Measurements from ENCODE around the gene WIPF1. TPM values are rescaled to one million over a fixed set of nuclear protein-coding genes. Genes with fewer than 3 reads are reported as not detected.

WIPF1 gene, protein sequence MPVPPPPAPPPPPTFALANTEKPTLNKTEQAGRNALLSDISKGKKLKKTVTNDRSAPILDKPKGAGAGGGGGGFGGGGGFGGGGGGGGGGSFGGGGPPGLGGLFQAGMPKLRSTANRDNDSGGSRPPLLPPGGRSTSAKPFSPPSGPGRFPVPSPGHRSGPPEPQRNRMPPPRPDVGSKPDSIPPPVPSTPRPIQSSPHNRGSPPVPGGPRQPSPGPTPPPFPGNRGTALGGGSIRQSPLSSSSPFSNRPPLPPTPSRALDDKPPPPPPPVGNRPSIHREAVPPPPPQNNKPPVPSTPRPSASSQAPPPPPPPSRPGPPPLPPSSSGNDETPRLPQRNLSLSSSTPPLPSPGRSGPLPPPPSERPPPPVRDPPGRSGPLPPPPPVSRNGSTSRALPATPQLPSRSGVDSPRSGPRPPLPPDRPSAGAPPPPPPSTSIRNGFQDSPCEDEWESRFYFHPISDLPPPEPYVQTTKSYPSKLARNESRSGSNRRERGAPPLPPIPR
- total RNA-seq (6.0 and 16.7 TPM in 2 replicates), polyA plus RNA-seq (8.3 and 18.3 TPM in 2 replicates)

DNA sequence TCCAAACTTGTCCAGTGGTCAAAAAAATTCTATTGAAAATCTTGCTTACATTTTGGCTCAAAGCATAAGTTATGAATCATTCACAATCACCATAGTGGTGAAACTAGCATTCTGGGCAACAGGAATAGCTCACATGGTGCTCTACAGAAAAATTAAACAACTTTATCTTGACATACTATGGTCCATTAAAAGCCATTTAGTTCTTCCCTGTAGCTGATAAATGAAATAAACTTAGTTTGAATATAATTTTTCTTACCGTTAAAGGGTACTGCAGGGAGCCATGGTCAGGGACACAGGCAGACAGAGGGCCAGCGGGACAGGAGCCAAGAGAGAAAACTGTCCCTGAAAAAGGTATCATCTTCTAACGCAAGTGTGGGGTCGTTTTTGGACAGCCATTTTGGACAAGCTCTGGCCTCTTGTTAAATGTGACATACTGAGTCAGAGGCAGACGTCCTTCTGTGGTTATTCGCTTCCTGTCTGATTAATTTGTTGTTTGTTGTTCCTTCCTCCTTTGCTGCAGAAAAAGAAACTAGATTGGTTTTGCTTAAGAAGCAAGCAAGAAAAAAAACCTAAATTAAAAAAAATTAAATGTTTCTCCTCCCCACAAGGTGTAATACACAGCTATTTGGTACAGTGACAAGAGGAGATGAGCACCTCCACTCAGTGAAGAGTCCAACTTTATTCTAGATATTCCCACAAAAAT, at the start of gene WIPF1:
TSS of gene WIPF1 (minus strand) at position 460 of the 703 bp plus-strand sequence. CDS start 12,231 bp downstream, outside the sequence.
- Histone ChIP-seq H3K4me1 (ENCODE audit: low read depth) (peaks cover 16% of the 10 kb centered on the region), H3K27ac (no peak within 1 kb of the TSS), H3K27me3 (no peaks in the 10 kb centered on the region), H3K36me3 (no peaks in the 10 kb centered on the region), H3K9me3 (ENCODE audit: low read depth) (no peaks in the 10 kb centered on the region), H3K4me3 (no peak within 1 kb of the TSS)
- TF ChIP-seq, protein P1, sequence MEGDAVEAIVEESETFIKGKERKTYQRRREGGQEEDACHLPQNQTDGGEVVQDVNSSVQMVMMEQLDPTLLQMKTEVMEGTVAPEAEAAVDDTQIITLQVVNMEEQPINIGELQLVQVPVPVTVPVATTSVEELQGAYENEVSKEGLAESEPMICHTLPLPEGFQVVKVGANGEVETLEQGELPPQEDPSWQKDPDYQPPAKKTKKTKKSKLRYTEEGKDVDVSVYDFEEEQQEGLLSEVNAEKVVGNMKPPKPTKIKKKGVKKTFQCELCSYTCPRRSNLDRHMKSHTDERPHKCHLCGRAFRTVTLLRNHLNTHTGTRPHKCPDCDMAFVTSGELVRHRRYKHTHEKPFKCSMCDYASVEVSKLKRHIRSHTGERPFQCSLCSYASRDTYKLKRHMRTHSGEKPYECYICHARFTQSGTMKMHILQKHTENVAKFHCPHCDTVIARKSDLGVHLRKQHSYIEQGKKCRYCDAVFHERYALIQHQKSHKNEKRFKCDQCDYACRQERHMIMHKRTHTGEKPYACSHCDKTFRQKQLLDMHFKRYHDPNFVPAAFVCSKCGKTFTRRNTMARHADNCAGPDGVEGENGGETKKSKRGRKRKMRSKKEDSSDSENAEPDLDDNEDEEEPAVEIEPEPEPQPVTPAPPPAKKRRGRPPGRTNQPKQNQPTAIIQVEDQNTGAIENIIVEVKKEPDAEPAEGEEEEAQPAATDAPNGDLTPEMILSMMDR (IDR thresholded peaks at IDR 0.05; ENCODE audit: low read depth, low read length), result no peak
- DNase-seq (ENCODE audit: low read depth in 1 of 2, low spot score in 1 of 2), result peak in 1 of 2 donors; percentile 82

DNA sequence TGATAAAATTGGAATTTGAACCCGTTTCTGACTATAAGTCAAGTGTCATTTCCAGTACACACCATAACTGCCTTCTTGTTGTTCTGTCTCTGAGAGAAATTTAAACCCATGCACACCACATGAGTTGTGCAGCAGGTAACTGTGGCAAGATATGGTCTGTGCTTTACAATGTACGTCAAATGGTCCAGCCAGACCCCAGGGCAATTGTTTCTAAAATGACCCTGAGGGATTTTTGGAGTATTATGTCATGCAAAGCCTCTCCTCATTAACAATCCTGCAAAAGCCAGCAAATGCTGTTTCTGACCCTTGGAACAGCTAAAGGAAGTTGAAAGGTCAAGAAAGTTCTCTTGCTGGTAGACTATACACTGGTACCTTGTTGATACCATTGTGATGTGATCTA, 47.7 kb upstream of the WIPF1 start:
- H3K9me3 ChIP-seq (ENCODE audit: low read depth), result no peaks in the 10 kb centered on the region
- no peak for DNase-seq (ENCODE audit: low read depth in 1 of 2, low spot score in 1 of 2)
- TF ChIP-seq, protein P1 (IDR thresholded peaks at IDR 0.05; ENCODE audit: low read depth, low read length), result no peak
- H3K4me3 ChIP-seq, result no peak overlapping the region
- H3K27me3 ChIP-seq, result no peaks in the 10 kb centered on the region
- H3K36me3 ChIP-seq, result no peaks in the 10 kb centered on the region
- H3K27ac ChIP-seq, result no peak overlapping the region
- no peaks in the 10 kb centered on the region for H3K4me1 ChIP-seq (ENCODE audit: low read depth)

DNA sequence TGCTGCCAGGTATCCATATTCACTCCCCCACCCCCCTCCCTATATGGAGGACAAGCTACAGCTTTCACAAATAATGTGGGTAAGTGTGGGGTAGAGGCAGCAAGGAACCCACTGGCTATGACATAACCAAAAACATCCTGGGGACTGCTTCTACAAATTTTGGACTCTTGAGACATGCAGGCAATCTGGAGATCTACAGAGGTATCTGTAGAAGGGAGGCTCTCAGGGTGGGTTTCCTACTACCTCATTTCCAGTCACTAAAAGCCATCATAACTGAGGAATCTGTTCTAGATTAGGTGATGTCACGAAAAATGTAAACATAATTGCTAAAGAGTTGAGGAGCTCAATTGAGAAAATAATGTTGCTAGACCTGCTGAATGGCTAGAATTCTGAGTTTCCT, 46.8 kb upstream of the WIPF1 start:
- H3K9me3 ChIP-seq (ENCODE audit: low read depth), result no peaks in the 10 kb centered on the region
- no peak overlapping the region for H3K4me3 ChIP-seq
- H3K36me3 ChIP-seq, result no peaks in the 10 kb centered on the region
- no peaks in the 10 kb centered on the region for H3K4me1 ChIP-seq (ENCODE audit: low read depth)
- TF ChIP-seq, protein P1 (IDR thresholded peaks at IDR 0.05; ENCODE audit: low read depth, low read length), result no peak
- DNase-seq (ENCODE audit: low read depth in 1 of 2, low spot score in 1 of 2), result no peak
- H3K27me3 ChIP-seq, result no peaks in the 10 kb centered on the region
- no peak overlapping the region for H3K27ac ChIP-seq

DNA sequence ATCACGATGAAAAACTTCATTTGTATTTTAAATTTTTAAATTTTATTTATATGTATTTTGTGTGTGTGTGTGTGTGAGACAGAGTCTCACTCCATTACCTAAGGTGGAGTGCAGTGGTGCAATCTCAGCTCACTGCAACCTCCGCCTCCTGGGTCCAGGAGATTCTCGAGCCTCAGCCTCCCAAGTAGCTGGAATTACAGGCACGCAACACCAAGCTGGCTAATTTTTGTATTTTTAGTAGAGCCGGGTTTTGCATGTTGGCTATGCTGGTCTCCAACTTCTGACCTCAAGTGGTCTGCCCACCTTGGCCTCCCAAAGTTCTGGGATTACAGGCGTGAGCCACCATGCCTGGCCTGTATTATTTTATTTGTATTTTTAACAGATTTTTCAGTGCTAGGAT, 45.8 kb upstream of the WIPF1 start:
- H3K27ac ChIP-seq, result no peak overlapping the region
- H3K4me3 ChIP-seq, result no peak overlapping the region
- no peaks in the 10 kb centered on the region for H3K4me1 ChIP-seq (ENCODE audit: low read depth)
- TF ChIP-seq, protein P1 (IDR thresholded peaks at IDR 0.05; ENCODE audit: low read depth, low read length), result no peak
- H3K36me3 ChIP-seq, result no peaks in the 10 kb centered on the region
- no peaks in the 10 kb centered on the region for H3K9me3 ChIP-seq (ENCODE audit: low read depth)
- DNase-seq (ENCODE audit: low read depth in 1 of 2, low spot score in 1 of 2), result no peak
- no peaks in the 10 kb centered on the region for H3K27me3 ChIP-seq

DNA sequence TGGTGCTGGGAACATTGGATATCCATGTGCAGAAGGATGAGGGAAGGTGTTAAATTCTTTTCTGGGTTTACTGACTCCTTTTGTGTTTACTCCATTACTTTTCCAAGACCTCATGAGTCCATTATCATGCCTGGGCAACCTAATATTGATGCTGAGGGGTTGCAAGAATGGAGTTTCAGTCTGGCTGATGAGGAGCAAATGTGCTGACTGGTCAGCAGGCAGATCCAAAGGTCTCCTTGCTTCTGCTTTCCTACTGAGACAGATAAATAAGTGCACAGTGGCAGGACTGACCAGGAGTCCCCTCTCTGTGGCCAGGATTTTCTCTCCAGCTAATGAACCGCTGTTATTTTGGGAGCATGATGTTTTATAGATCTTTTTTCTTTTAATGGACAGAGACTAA, 43.6 kb upstream of the WIPF1 start:
- no peak overlapping the region for H3K4me3 ChIP-seq
- H3K36me3 ChIP-seq, result no peaks in the 10 kb centered on the region
- H3K4me1 ChIP-seq (ENCODE audit: low read depth), result no peaks in the 10 kb centered on the region
- H3K9me3 ChIP-seq (ENCODE audit: low read depth), result no peaks in the 10 kb centered on the region
- TF ChIP-seq, protein P1 (IDR thresholded peaks at IDR 0.05; ENCODE audit: low read depth, low read length), result no peak
- H3K27ac ChIP-seq, result no peak overlapping the region
- no peaks in the 10 kb centered on the region for H3K27me3 ChIP-seq
- DNase-seq (ENCODE audit: low read depth in 1 of 2, low spot score in 1 of 2), result no peak
